Endodermal cell (in vitro differentiated cells): ENCODE measurements around the gene FHL3. TPM values are rescaled to one million over a fixed set of nuclear protein-coding genes. Genes with fewer than 3 reads are reported as not detected.

Experiments
- DNase-seq: peaks from one replicate; pipeline ENCODE4 v3.0.0-alpha.2; 2017
- H3K27ac ChIP-seq: 2 replicates; pipeline ENCODE4 v1.5.1; 2013; ENCODE audit warnings: mild to moderate bottlenecking, low read depth, low read length, moderate library complexity
- H3K27me3 ChIP-seq: 2 replicates; pipeline ENCODE4 v1.6.1; 2013; ENCODE audit warnings: mild to moderate bottlenecking, low read length, moderate library complexity; ENCODE audit not compliant: insufficient read depth, control insufficient read depth, poor library complexity, severe bottlenecking
- H3K36me3 ChIP-seq: 2 replicates; pipeline ENCODE4 v1.7.0; 2013; ENCODE audit warnings: mild to moderate bottlenecking, low read length, moderate library complexity; ENCODE audit not compliant: control insufficient read depth, insufficient read depth
- H3K4me1 ChIP-seq: one replicate; pipeline ENCODE4 v1.7.0; 2013; ENCODE audit warnings: low read length; ENCODE audit not compliant: control insufficient read depth, insufficient read depth
- H3K4me3 ChIP-seq: 2 replicates; pipeline ENCODE4 v1.5.1; 2013; ENCODE audit warnings: mild to moderate bottlenecking, low read length, moderate library complexity
- H3K9ac ChIP-seq: 2 replicates; pipeline ENCODE4 v1.6.1; 2013; ENCODE audit warnings: mild to moderate bottlenecking, low read length, moderate library complexity; ENCODE audit not compliant: poor library complexity, severe bottlenecking; ENCODE audit errors: extremely low read depth
- H3K9me3 ChIP-seq: 2 replicates; pipeline ENCODE4 v1.6.1; 2013; ENCODE audit warnings: mild to moderate bottlenecking, low read length, moderate library complexity; ENCODE audit not compliant: control insufficient read depth
- H3K27ac Mint-ChIP-seq: 2 replicates; pipeline ENCODE4 v1.8.0; 2020; ENCODE audit warnings: mixed read lengths
- H3K27me3 Mint-ChIP-seq: 2 replicates; pipeline ENCODE4 v1.8.0; 2021; ENCODE audit warnings: mild to moderate bottlenecking, mixed read lengths; ENCODE audit not compliant: insufficient read depth
- H3K36me3 Mint-ChIP-seq: 2 replicates; pipeline ENCODE4 v1.8.0; 2020; ENCODE audit warnings: low read depth, mixed read lengths
- H3K4me1 Mint-ChIP-seq: 2 replicates; pipeline ENCODE4 v1.8.0; 2020; ENCODE audit warnings: mixed read lengths
- H3K4me3 Mint-ChIP-seq: 2 replicates; pipeline ENCODE4 v1.8.0; 2020; ENCODE audit warnings: mild to moderate bottlenecking, moderate library complexity, mixed read lengths
- H3K9me3 Mint-ChIP-seq: 2 replicates; pipeline ENCODE4 v1.8.0; 2020; ENCODE audit warnings: mild to moderate bottlenecking, mixed read lengths
- CTCF ChIP-seq: fragments of 200-600 bp; sonication (generic); conservative IDR thresholded peaks from 2 replicates; pipeline ENCODE4 v1.5.0; 2021; ENCODE audit warnings: antibody characterized with exemption, mild to moderate bottlenecking
- WGBS, 2 experiments: methylation state at CpG; one replicate each; pipeline versions ENCODE4 v1.1.5 to v1.1.7; 2013; ENCODE audit warnings: missing lambda C conversion rate in 2 of 2, mixed read lengths in 1 of 2; ENCODE audit not compliant: insufficient coverage in 1 of 2, insufficient read length in 1 of 2; 5-methylcytosine and 5-hydroxymethylcytosine counted together
- total RNA-seq, 2 donors: library from RNA; stranded (reverse); fragmentation: NEBNext Ultra II Directional in 1 of 2; extraction: Animal tissue kit (Norgen Biotek cat#: 25700) in 1 of 2; gene quantifications; 2 replicates in 1 of 2; 3 replicates in 1 of 2; pipeline ENCODE4 v1.2.1, GENCODE V29; 2021

FHL3 gene
- total RNA-seq, 2 donors from 2014 or later = 20.5 to 20.6 TPM

- Histone ChIP-seq H3K9me3 (no peaks in the 10 kb centered on the region), H3K9ac (peak overlapping the region; percentile 21), H3K27me3 (no peaks in the 10 kb centered on the region), H3K4me1 (peaks cover 28% of the 10 kb centered on the region), H3K36me3 (peaks cover 11% of the 10 kb centered on the region), H3K27ac (peak overlapping the region; percentile 55), H3K4me3 (no peak overlapping the region)
- Mint-ChIP-seq H3K9me3 (no peaks in the 10 kb centered on the region), H3K27ac (peak overlapping the region; percentile 87), H3K36me3 (peaks cover 14% of the 10 kb centered on the region), H3K4me3 (peak overlapping the region; percentile 26), H3K27me3 (peaks cover 2% of the 10 kb centered on the region), H3K4me1 (peaks cover 45% of the 10 kb centered on the region)
- 47 to 48% methylated on average over 20 to 23 of the region's 23 CpGs for WGBS, 2 experiments
- peak; percentile 41 for TF ChIP-seq CTCF
- DNase-seq = peak; percentile 91
Measured at GRCh38 chr1:38029081-38029681, 23.9 kb upstream of the FHL3 start.

- WGBS, 2 experiments = 40 to 74% methylated on average over 1 to 2 of the region's 2 CpGs
- peak overlapping the region; percentile 55 for H3K27ac ChIP-seq
- H3K4me3 ChIP-seq = no peak overlapping the region
- Mint-ChIP-seq H3K27me3 (no peaks in the 10 kb centered on the region), H3K36me3 (peaks cover 18% of the 10 kb centered on the region), H3K4me3 (no peak overlapping the region), H3K4me1 (peaks cover 45% of the 10 kb centered on the region), H3K9me3 (no peaks in the 10 kb centered on the region), H3K27ac (no peak overlapping the region)
- H3K9ac ChIP-seq = no peak overlapping the region
- peaks cover 28% of the 10 kb centered on the region for H3K4me1 ChIP-seq
- peaks cover 16% of the 10 kb centered on the region for H3K36me3 ChIP-seq
- peak; percentile 70 for DNase-seq
- peak; percentile 10 for TF ChIP-seq CTCF
- H3K9me3 ChIP-seq = no peaks in the 10 kb centered on the region
- no peaks in the 10 kb centered on the region for H3K27me3 ChIP-seq
Measured at GRCh38 chr1:38028671-38029070, 23.4 kb upstream of the FHL3 start.

GRCh38 chr1:38028105-38028591 is 22.8 kb upstream of the FHL3 start:
- H3K9me3 ChIP-seq = no peaks in the 10 kb centered on the region
- Mint-ChIP-seq H3K27ac (no peak overlapping the region), H3K9me3 (no peaks in the 10 kb centered on the region), H3K36me3 (peaks cover 18% of the 10 kb centered on the region), H3K4me3 (no peak overlapping the region), H3K27me3 (no peaks in the 10 kb centered on the region), H3K4me1 (peaks cover 45% of the 10 kb centered on the region)
- WGBS, 2 experiments = 71% methylated on average over 2 of the region's 3 CpGs; no CpG with 5 or more reads in 1 of the 2 experiments
- H3K4me3 ChIP-seq = no peak overlapping the region
- no peak overlapping the region for H3K9ac ChIP-seq
- peak; percentile 77 for DNase-seq
- no peak overlapping the region for H3K27ac ChIP-seq
- TF ChIP-seq CTCF = no peak
- no peaks in the 10 kb centered on the region for H3K27me3 ChIP-seq
- peaks cover 28% of the 10 kb centered on the region for H3K4me1 ChIP-seq
- H3K36me3 ChIP-seq = peaks cover 22% of the 10 kb centered on the region
